LNCAP (cell line): ENCODE results near the gene BCAS3.

Experiments
- CTCF ChIP-seq: fragments of 450-650 bp; IDR thresholded peaks from 2 replicates; pipeline ENCODE4 v1.5.1; 2017; ENCODE audit warnings: mild to moderate bottlenecking

Gene BCAS3

GRCh38 chr17:61205931-61206330 is 528.3 kb downstream of the BCAS3 start:
- TF ChIP-seq CTCF, result no peak

- TF ChIP-seq CTCF, result no peak
These were observed 529.3 kb downstream of the BCAS3 start for GRCh38 chr17:61206922-61207321.

- no peak for TF ChIP-seq CTCF
These were observed 530.9 kb downstream of the BCAS3 start for GRCh38 chr17:61208301-61209105.

- no peak for TF ChIP-seq CTCF
These were observed 531.4 kb downstream of the BCAS3 start for GRCh38 chr17:61209106-61209439.

GRCh38 chr17:61209525-61209924 is 531.9 kb downstream of the BCAS3 start:
- no peak for TF ChIP-seq CTCF

- no peak for TF ChIP-seq CTCF
These were observed 533.6 kb downstream of the BCAS3 start for GRCh38 chr17:61211236-61211635.

- TF ChIP-seq CTCF, result no peak
These were observed 535.0 kb downstream of the BCAS3 start for GRCh38 chr17:61212655-61213054.

GRCh38 chr17:61214753-61215152 is 537.1 kb downstream of the BCAS3 start:
- no peak for TF ChIP-seq CTCF
